ENCODE results near the gene SP1. TPM values are rescaled to one million over a fixed set of nuclear protein-coding genes. Genes with fewer than 3 reads are reported as not detected.

The SP1 gene
- total RNA-seq, 1 experiment from 2014 or later, result 72.9 TPM

GRCh38 chr12:53454707-53455106 is 74.7 kb downstream of the SP1 start:
- peaks cover 83% of the 10 kb centered on the region for H3K36me3 Mint-ChIP-seq (ENCODE audit: insufficient read depth, unreplicated experiment)

GRCh38 chr12:53456654-53457366 is 76.8 kb downstream of the SP1 start:
- H3K27me3 Mint-ChIP-seq (ENCODE audit: insufficient read depth, unreplicated experiment), result no peaks in the 10 kb centered on the region
- intact Hi-C loops (cut with micrococcal nuclease), result no loop called here
- no peaks in the 10 kb centered on the region for H3K9me3 Mint-ChIP-seq (ENCODE audit: unreplicated experiment)
- BruUV-seq (replicated peaks), result no TSS peak
- H3K36me3 Mint-ChIP-seq (ENCODE audit: insufficient read depth, unreplicated experiment), result peaks cover 96% of the 10 kb centered on the region
- no peak overlapping the region for H3K4me3 Mint-ChIP-seq (ENCODE audit: unreplicated experiment)
- H3K4me1 Mint-ChIP-seq (ENCODE audit: insufficient read depth, unreplicated experiment), result peaks cover 36% of the 10 kb centered on the region
- CTCF ChIA-PET, result no interaction called here
- TF ChIP-seq CTCF (IDR thresholded peaks at IDR 0.05; ENCODE audit: unreplicated experiment), result no peak
- POLR2A ChIA-PET, result no interaction called here
- H3K27ac Mint-ChIP-seq (ENCODE audit: low read depth, unreplicated experiment), result no peak overlapping the region
- no peak for DNase-seq (ENCODE audit: unreplicated experiment)

More at GRCh38 chr12:53454707-53455106, 74.7 kb downstream of the SP1 start:
- Mint-ChIP-seq H3K27me3 (ENCODE audit: insufficient read depth, unreplicated experiment) (no peaks in the 10 kb centered on the region), H3K4me1 (ENCODE audit: insufficient read depth, unreplicated experiment) (peaks cover 30% of the 10 kb centered on the region), H3K4me3 (ENCODE audit: unreplicated experiment) (peak overlapping the region; percentile 92), H3K9me3 (ENCODE audit: unreplicated experiment) (no peaks in the 10 kb centered on the region), H3K27ac (ENCODE audit: low read depth, unreplicated experiment) (peak overlapping the region; percentile 12)
- CTCF ChIA-PET, result interaction anchor here (0.6 to 1.5 kb wide), 4 partner anchors 22 to 134 kb away, joined by 3 to 8 read pairs (median 4); partner anchors contain the start of gene AAAS
- BruUV-seq (replicated peaks), result no TSS peak
- TF ChIP-seq CTCF (IDR thresholded peaks at IDR 0.05; ENCODE audit: unreplicated experiment), result no peak
- POLR2A ChIA-PET, result interaction anchor here (0.6 to 4.0 kb wide), 10 partner anchors 8 to 102 kb away, joined by 3 to 22 read pairs (median 6); partner anchors contain the start of genes PRR13, SP1 and TARBP2
- DNase-seq (ENCODE audit: unreplicated experiment), result no peak
- intact Hi-C loops (cut with micrococcal nuclease), result no loop called here

- Mint-ChIP-seq H3K27ac (ENCODE audit: low read depth, unreplicated experiment) (no peak overlapping the region), H3K36me3 (ENCODE audit: insufficient read depth, unreplicated experiment) (peaks cover 100% of the 10 kb centered on the region), H3K4me3 (ENCODE audit: unreplicated experiment) (no peak overlapping the region), H3K27me3 (ENCODE audit: insufficient read depth, unreplicated experiment) (no peaks in the 10 kb centered on the region), H3K4me1 (ENCODE audit: insufficient read depth, unreplicated experiment) (peaks cover 31% of the 10 kb centered on the region), H3K9me3 (ENCODE audit: unreplicated experiment) (no peaks in the 10 kb centered on the region)
- TF ChIP-seq CTCF (IDR thresholded peaks at IDR 0.05; ENCODE audit: unreplicated experiment), result no peak
- ChIA-PET POLR2A (interaction anchor here (0.9 to 1.1 kb wide), 4 partner anchors 9 to 19 kb away, joined by 3 to 4 read pairs (median 3); partner anchors contain the start of gene PRR13), CTCF (interaction anchor here (0.9 to 1.1 kb wide), 2 partner anchors 14 to 107 kb away, joined by 3 to 4 read pairs; no protein-coding TSS in a partner anchor)
- no peak for DNase-seq (ENCODE audit: unreplicated experiment)
- no TSS peak for BruUV-seq (replicated peaks)
- intact Hi-C loops (cut with micrococcal nuclease), result no loop called here
These were observed 79.1 kb downstream of the SP1 start for GRCh38 chr12:53459097-53459496.

DNA sequence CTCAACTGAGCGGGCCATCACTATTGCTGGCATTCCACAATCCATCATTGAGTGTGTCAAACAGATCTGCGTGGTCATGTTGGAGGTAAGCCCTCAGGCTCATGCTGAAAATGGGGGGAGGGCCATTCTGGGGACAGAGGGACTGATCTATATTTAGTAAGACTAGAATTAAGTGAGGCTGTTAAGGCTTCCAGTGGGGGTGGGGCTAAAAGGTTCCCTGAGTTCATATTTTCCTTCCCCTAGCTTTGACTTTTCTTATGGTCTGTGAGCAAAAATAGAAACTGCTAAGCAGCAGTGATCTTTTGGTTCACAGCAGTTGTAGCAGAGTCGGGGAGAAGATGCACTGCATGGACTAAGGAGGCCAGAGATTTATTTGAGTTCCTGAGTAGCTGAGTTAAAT is 81.1 kb downstream of the SP1 start:
- TF ChIP-seq CTCF (IDR thresholded peaks at IDR 0.05; ENCODE audit: unreplicated experiment), result no peak
- no peak overlapping the region for H3K27ac Mint-ChIP-seq (ENCODE audit: low read depth, unreplicated experiment)
- H3K27me3 Mint-ChIP-seq (ENCODE audit: insufficient read depth, unreplicated experiment), result no peaks in the 10 kb centered on the region
- H3K9me3 Mint-ChIP-seq (ENCODE audit: unreplicated experiment), result no peaks in the 10 kb centered on the region
- ChIA-PET POLR2A (interaction anchor here (1.1 to 5.3 kb wide), 2 partner anchors 14 to 33 kb away, joined by 4 to 25 read pairs; no protein-coding TSS in a partner anchor), CTCF (interaction anchor here (1.2 kb wide), 1 partner anchor 8 kb away, joined by 5 read pairs; no protein-coding TSS in a partner anchor)
- peaks cover 30% of the 10 kb centered on the region for H3K4me1 Mint-ChIP-seq (ENCODE audit: insufficient read depth, unreplicated experiment)
- DNase-seq (ENCODE audit: unreplicated experiment), result no peak
- intact Hi-C loops (cut with micrococcal nuclease), result no loop called here
- H3K4me3 Mint-ChIP-seq (ENCODE audit: unreplicated experiment), result no peak overlapping the region
- BruUV-seq (replicated peaks), result no TSS peak
- H3K36me3 Mint-ChIP-seq (ENCODE audit: insufficient read depth, unreplicated experiment), result peaks cover 100% of the 10 kb centered on the region
